H9 (cell line): ENCODE data around the gene KIAA1671. TPM values are rescaled to one million over a fixed set of nuclear protein-coding genes. Genes with fewer than 3 reads are reported as not detected.

Source experiments
- DNase-seq: peaks from one replicate; pipeline ENCODE4 v3.0.0-alpha.2; 2017
- H2AFZ ChIP-seq: one replicate; pipeline ENCODE4 v1.6.1; 2013; ENCODE audit warnings: mild to moderate bottlenecking, low read length, control low read depth, moderate library complexity
- H2AK5ac ChIP-seq: 2 replicates; pipeline ENCODE4 v1.6.1; 2013; ENCODE audit warnings: low read length, control low read depth, mixed read lengths; ENCODE audit not compliant: insufficient read length
- H2BK120ac ChIP-seq: one replicate; pipeline ENCODE4 v1.6.1; 2013; ENCODE audit warnings: low read depth, mild to moderate bottlenecking, low read length, control low read depth, inconsistent platforms; ENCODE audit not compliant: poor library complexity, severe bottlenecking
- H2BK12ac ChIP-seq: 2 replicates; pipeline ENCODE4 v1.6.1; 2013; ENCODE audit warnings: low read length, control low read depth, mixed read lengths, low read depth; ENCODE audit not compliant: insufficient read length
- H2BK15ac ChIP-seq: 2 replicates; pipeline ENCODE4 v1.6.1; 2013; ENCODE audit warnings: low read depth, low read length, control low read depth
- H2BK20ac ChIP-seq: one replicate; pipeline ENCODE4 v1.6.1; 2013; ENCODE audit warnings: low read depth, mild to moderate bottlenecking, low read length, control low read depth, inconsistent platforms; ENCODE audit not compliant: poor library complexity, severe bottlenecking
- H2BK5ac ChIP-seq: 2 replicates; pipeline ENCODE4 v1.6.1; 2013; ENCODE audit warnings: low read length, control low read depth, mixed read lengths; ENCODE audit not compliant: insufficient read length
- H3K14ac ChIP-seq: 2 replicates; pipeline ENCODE4 v1.6.1; 2013; ENCODE audit warnings: low read length, control low read depth; ENCODE audit not compliant: insufficient read depth
- H3K18ac ChIP-seq: 2 replicates; pipeline ENCODE4 v1.6.1; 2013; ENCODE audit warnings: low read depth, mild to moderate bottlenecking, mixed read lengths, low read length, control low read depth; ENCODE audit not compliant: insufficient read length
- H3K23ac ChIP-seq: 2 replicates; pipeline ENCODE4 v1.6.1; 2013; ENCODE audit warnings: low read length, control low read depth, mixed read lengths, low read depth; ENCODE audit not compliant: insufficient read length
- H3K23me2 ChIP-seq: 2 replicates; pipeline ENCODE4 v1.6.1; 2013; ENCODE audit warnings: low read depth, mild to moderate bottlenecking, mixed read lengths, low read length, control low read depth; ENCODE audit not compliant: insufficient read length, poor library complexity, severe bottlenecking
- H3K27ac ChIP-seq: 2 replicates; pipeline ENCODE4 v1.5.1; 2013; ENCODE audit warnings: low read length, control low read depth, mixed read lengths, low read depth; ENCODE audit not compliant: insufficient read length
- H3K27me3 ChIP-seq: 2 replicates; pipeline ENCODE4 v1.6.1; 2013; ENCODE audit warnings: low read length, control low read depth, inconsistent platforms; ENCODE audit not compliant: insufficient read depth
- H3K4ac ChIP-seq: 2 replicates; pipeline ENCODE4 v1.6.1; 2013; ENCODE audit warnings: low read depth, mild to moderate bottlenecking, control low read depth, inconsistent platforms, low read length, moderate library complexity
- H3K4me1 ChIP-seq: 2 replicates; pipeline ENCODE4 v1.6.1; 2013; ENCODE audit warnings: low read length, control low read depth, inconsistent platforms; ENCODE audit not compliant: insufficient read depth
- H3K4me2 ChIP-seq: 2 replicates; pipeline ENCODE4 v1.6.1; 2013; ENCODE audit warnings: low read length, control low read depth, mixed read lengths; ENCODE audit not compliant: insufficient read length, insufficient read depth
- H3K56ac ChIP-seq: 2 replicates; pipeline ENCODE4 v1.6.1; 2013; ENCODE audit warnings: low read depth, mild to moderate bottlenecking, mixed read lengths, low read length, control low read depth; ENCODE audit not compliant: insufficient read length
- H3K79me1 ChIP-seq: 2 replicates; pipeline ENCODE4 v1.6.1; 2013; ENCODE audit warnings: low read depth, mild to moderate bottlenecking, moderate library complexity, low read length, control low read depth, inconsistent platforms; ENCODE audit not compliant: insufficient read depth, poor library complexity, severe bottlenecking
- H3K79me2 ChIP-seq: 2 replicates; pipeline ENCODE4 v1.6.1; 2013; ENCODE audit warnings: low read length, control low read depth, inconsistent platforms; ENCODE audit not compliant: insufficient read depth
- H3K9ac ChIP-seq: 2 replicates; pipeline ENCODE4 v1.6.1; 2013; ENCODE audit warnings: low read length, control low read depth, mixed read lengths; ENCODE audit not compliant: insufficient read length; ENCODE audit errors: extremely low read depth
- H3K9me3 ChIP-seq: one replicate; pipeline ENCODE4 v1.6.1; 2013; ENCODE audit warnings: low read depth, low read length, inconsistent platforms; ENCODE audit not compliant: control insufficient read depth
- H3T11ph ChIP-seq: one replicate; pipeline ENCODE4 v1.6.1; 2013; ENCODE audit warnings: mild to moderate bottlenecking, low read length, control low read depth, inconsistent platforms
- H4K20me1 ChIP-seq: one replicate; pipeline ENCODE4 v1.6.1; 2013; ENCODE audit not compliant: control insufficient read depth, insufficient read length, insufficient read depth
- H4K5ac ChIP-seq: 2 replicates; pipeline ENCODE4 v1.6.1; 2013; ENCODE audit warnings: low read depth, mild to moderate bottlenecking, mixed read lengths, low read length, control low read depth; ENCODE audit not compliant: insufficient read length
- H4K8ac ChIP-seq: replicated peaks from 2 replicates; pipeline ENCODE4 v1.6.1; 2013; ENCODE audit warnings: low read length, control low read depth, mixed read lengths, low read depth; ENCODE audit not compliant: insufficient read length
- H4K91ac ChIP-seq: 2 replicates; pipeline ENCODE4 v1.6.1; 2013; ENCODE audit warnings: low read depth, mild to moderate bottlenecking, moderate library complexity, mixed read lengths, low read length, control low read depth; ENCODE audit not compliant: insufficient read length
- H3K27ac Mint-ChIP-seq, 3 experiments: 2 replicates in 2 of 3; 3 replicates in 1 of 3; pipeline ENCODE4 v1.8.0; 2020 to 2021; ENCODE audit warnings: mixed read lengths in 3 of 3, mild to moderate bottlenecking in 1 of 3, moderate library complexity in 1 of 3
- H3K27me3 Mint-ChIP-seq: 2 replicates; pipeline ENCODE4 v1.8.0; 2021; ENCODE audit warnings: low read depth, mild to moderate bottlenecking, moderate library complexity, mixed read lengths
- H3K36me3 Mint-ChIP-seq, 3 experiments: 2 replicates in 2 of 3; 3 replicates in 1 of 3; pipeline ENCODE4 v1.8.0; 2020 to 2021; ENCODE audit warnings: low read depth in 3 of 3, mixed read lengths in 3 of 3; ENCODE audit not compliant: insufficient read depth in 1 of 3
- H3K4me1 Mint-ChIP-seq, 2 experiments: 2 replicates each; pipeline ENCODE4 v1.8.0; 2020; ENCODE audit warnings: mixed read lengths in 2 of 2
- H3K4me3 Mint-ChIP-seq, 2 experiments: 2 replicates in 1 of 2; 3 replicates in 1 of 2; pipeline ENCODE4 v1.8.0; 2020 to 2021; ENCODE audit warnings: mild to moderate bottlenecking in 2 of 2, mixed read lengths in 2 of 2, moderate library complexity in 1 of 2
- H3K9me3 Mint-ChIP-seq, 2 experiments: 2 replicates in 1 of 2; 3 replicates in 1 of 2; pipeline ENCODE4 v1.8.0; 2020; ENCODE audit warnings: mild to moderate bottlenecking in 2 of 2, mixed read lengths in 2 of 2, moderate library complexity in 1 of 2
- WGBS: extraction: QIAGEN DNeasy Blood & Tissue Kit; methylation state at CpG from one replicate; pipeline ENCODE4 v1.1.7; 2013; ENCODE audit warnings: missing lambda C conversion rate, low lambda C conversion rate, mixed read lengths; ENCODE audit not compliant: insufficient read length; ENCODE audit errors: extremely low coverage; 5-methylcytosine and 5-hydroxymethylcytosine counted together
- total RNA-seq: library from RNA; stranded (reverse); gene quantifications from 2 replicates; pipeline ENCODE4 v1.2.1, GENCODE V29; 2021
- TF ChIP-seq, protein P1 (sequence below): fragments of 200-600 bp; sonication (generic); conservative IDR thresholded peaks from 3 replicates; pipeline ENCODE4 v1.8.0; 2021; ENCODE audit warnings: antibody characterized with exemption, mild to moderate bottlenecking

The KIAA1671 gene
- total RNA-seq, 1 experiment from 2014 or later, result 22.6 TPM

DNA sequence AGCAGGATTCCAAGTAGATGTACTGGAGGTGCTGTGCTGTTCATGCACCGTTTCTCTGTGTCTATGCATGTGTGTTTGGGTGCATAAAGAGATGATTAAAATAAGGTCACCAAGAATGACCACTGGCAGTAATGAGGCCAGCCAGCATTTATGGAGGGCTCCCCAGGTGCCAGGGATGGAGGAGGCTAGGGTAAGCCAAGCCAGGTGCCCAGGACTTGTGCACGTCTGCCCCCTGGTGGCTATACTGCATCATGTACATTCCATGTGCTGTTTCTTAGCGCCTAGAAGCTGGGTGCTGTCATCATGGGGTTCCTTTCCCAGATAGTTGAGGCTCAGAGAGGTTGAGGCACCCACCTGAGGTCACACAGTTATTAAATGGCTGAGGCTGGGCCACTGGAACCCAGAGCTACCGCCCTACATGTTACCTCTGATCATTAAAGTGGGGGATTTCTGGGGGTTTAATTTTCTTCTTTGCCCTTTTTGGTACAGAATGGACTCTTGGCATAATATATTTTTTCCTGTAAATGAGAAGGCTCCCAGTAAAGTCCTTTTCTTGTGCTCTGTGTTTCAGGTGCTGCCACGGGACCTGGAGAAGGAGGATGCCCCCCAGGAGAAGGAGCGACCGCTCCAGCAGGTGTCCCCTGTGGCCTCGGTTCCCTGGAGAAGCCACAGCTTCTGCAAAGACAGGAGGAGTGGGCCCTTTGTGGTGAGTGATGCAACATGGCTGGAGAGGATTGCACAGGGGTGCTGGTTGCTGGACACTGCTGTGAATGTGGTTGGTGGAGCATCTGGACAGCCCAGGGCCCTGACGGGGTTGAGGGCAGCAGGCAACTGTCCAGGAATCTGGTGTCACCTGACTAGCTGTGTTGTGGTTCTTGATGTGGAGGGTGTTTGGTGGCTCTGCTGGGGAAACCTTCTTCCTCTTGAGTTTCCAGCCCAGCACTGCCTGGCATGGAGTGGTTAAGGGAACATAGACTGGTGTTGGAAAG lies 96.4 kb downstream of the KIAA1671 start:
- no peak overlapping the region for H3T11ph ChIP-seq
- no peak overlapping the region for H3K18ac ChIP-seq
- no peak overlapping the region for H4K8ac ChIP-seq
- H3K4me2 ChIP-seq, result no peak overlapping the region
- no peak overlapping the region for H2AFZ ChIP-seq
- no peak overlapping the region for H3K4me3 Mint-ChIP-seq
- no peak overlapping the region for H3K23ac ChIP-seq
- H2AK5ac ChIP-seq, result no peak overlapping the region
- peak; percentile 75 for DNase-seq
- no peak overlapping the region for H3K14ac ChIP-seq
- H3K9ac ChIP-seq, result no peak overlapping the region
- H3K36me3 Mint-ChIP-seq, result peaks cover 28 to 31% (median 29%) of the 10 kb centered on the region in 3 experiments
- H3K27me3 Mint-ChIP-seq, result no peaks in the 10 kb centered on the region
- no peak overlapping the region for H3K27ac ChIP-seq
- peaks cover 8% of the 10 kb centered on the region for H3K9me3 ChIP-seq
- H3K79me1 ChIP-seq, result peaks cover 2% of the 10 kb centered on the region
- no peaks in the 10 kb centered on the region for H4K20me1 ChIP-seq
- H2BK20ac ChIP-seq, result no peak overlapping the region
- no peak overlapping the region for H2BK12ac ChIP-seq
- H3K27ac Mint-ChIP-seq, result no peak overlapping the region; a peak in 1 of 7 replicates
- H4K5ac ChIP-seq, result no peak overlapping the region
- H2BK120ac ChIP-seq, result no peak overlapping the region
- peaks cover 13 to 18% of the 10 kb centered on the region in 2 experiments for H3K9me3 Mint-ChIP-seq
- no peak overlapping the region for H3K4ac ChIP-seq
- H4K91ac ChIP-seq, result no peak overlapping the region
- no peak overlapping the region for H3K56ac ChIP-seq
- H3K27me3 ChIP-seq, result no peaks in the 10 kb centered on the region
- peaks cover 4 to 7% of the 10 kb centered on the region in 2 experiments for H3K4me1 Mint-ChIP-seq
- H3K4me1 ChIP-seq, result no peaks in the 10 kb centered on the region
- H2BK5ac ChIP-seq, result no peak overlapping the region
- no peaks in the 10 kb centered on the region for H3K23me2 ChIP-seq
- no peak overlapping the region for H2BK15ac ChIP-seq
- no CpG with 5 or more reads among the region's 9 CpGs for WGBS
- H3K79me2 ChIP-seq, result no peaks in the 10 kb centered on the region
- TF ChIP-seq, protein P1, sequence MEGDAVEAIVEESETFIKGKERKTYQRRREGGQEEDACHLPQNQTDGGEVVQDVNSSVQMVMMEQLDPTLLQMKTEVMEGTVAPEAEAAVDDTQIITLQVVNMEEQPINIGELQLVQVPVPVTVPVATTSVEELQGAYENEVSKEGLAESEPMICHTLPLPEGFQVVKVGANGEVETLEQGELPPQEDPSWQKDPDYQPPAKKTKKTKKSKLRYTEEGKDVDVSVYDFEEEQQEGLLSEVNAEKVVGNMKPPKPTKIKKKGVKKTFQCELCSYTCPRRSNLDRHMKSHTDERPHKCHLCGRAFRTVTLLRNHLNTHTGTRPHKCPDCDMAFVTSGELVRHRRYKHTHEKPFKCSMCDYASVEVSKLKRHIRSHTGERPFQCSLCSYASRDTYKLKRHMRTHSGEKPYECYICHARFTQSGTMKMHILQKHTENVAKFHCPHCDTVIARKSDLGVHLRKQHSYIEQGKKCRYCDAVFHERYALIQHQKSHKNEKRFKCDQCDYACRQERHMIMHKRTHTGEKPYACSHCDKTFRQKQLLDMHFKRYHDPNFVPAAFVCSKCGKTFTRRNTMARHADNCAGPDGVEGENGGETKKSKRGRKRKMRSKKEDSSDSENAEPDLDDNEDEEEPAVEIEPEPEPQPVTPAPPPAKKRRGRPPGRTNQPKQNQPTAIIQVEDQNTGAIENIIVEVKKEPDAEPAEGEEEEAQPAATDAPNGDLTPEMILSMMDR, result peak; percentile 93
